ENCODE data around the gene POLK.

GRCh38 chr5:75566710-75567309 is 55.1 kb downstream of the POLK start:
- TF ChIP-seq EP300 (IDR thresholded peaks at IDR 0.05; ENCODE audit: borderline replicate concordance in 1 of 2, low read depth in 2 of 2, low read length in 2 of 2) = no peak
- no peak for TF ChIP-seq HDAC2 (IDR thresholded peaks at IDR 0.05; ENCODE audit: borderline replicate concordance in 1 of 2, low read depth in 2 of 2, low read length in 2 of 2)
